ENCODE data around the gene CXCR3.

The CXCR3 gene

GRCh38 chrX:71666240-71667223 lies 48.2 kb upstream of the CXCR3 start:
- H3K36me3 ChIP-seq (ENCODE audit: control insufficient read depth in 2 of 2, insufficient read depth in 1 of 2, low read length in 2 of 2), result no peaks in the 10 kb centered on the region
- H3K4me1 ChIP-seq (ENCODE audit: control insufficient read depth, insufficient read depth, low read length), result no peaks in the 10 kb centered on the region
- ChIA-PET POLR2A (no interaction called here), CTCF (interaction anchor here (0.6 to 0.8 kb wide), 2 partner anchors 14 to 391 kb away, joined by 3 to 6 read pairs; no protein-coding TSS in a partner anchor)
- TF ChIP-seq ZNF510 (tag by site-specific recombination; IDR thresholded peaks at IDR 0.05; ENCODE audit: insufficient replicate concordance), result no peak
- TF ChIP-seq ZFP41 (tag by site-specific recombination; IDR thresholded peaks at IDR 0.05; ENCODE audit: borderline replicate concordance), result no peak
- TF ChIP-seq ZNF449 (tag by site-specific recombination; IDR thresholded peaks at IDR 0.05), result peak; percentile 57; the same call in 1 of the 2 replicates
- TF ChIP-seq ZBTB7A (tag by site-specific recombination; IDR thresholded peaks at IDR 0.05; ENCODE audit: low read depth), result no peak
- no peak overlapping the region for H3K27ac ChIP-seq (ENCODE audit: extremely low read depth, low read depth, low read length)
- H3K4me3 ChIP-seq (ENCODE audit: low read depth, low read length), result no peak overlapping the region
- H3K9me3 ChIP-seq (ENCODE audit: control insufficient read depth, insufficient read depth, low read depth, low read length), result no peaks in the 10 kb centered on the region

GRCh38 chrX:71665747-71666146 lies 47.4 kb upstream of the CXCR3 start:
- CTCF ChIA-PET, result no interaction called here
- TF ChIP-seq ZNF37A (tag by site-specific recombination; IDR thresholded peaks at IDR 0.05), result no peak
- TF ChIP-seq PRDM10 (tag by site-specific recombination; IDR thresholded peaks at IDR 0.05), result no peak
- no peak for TF ChIP-seq ZSCAN16 (tag by site-specific recombination; IDR thresholded peaks at IDR 0.05)
- TF ChIP-seq ZNF558 (tag by site-specific recombination; IDR thresholded peaks at IDR 0.05), result no peak
- TF ChIP-seq ZNF114 (tag by site-specific recombination; IDR thresholded peaks at IDR 0.05), result no peak
- no peak for TF ChIP-seq ZNF660 (tag by site-specific recombination; IDR thresholded peaks at IDR 0.05)
- TF ChIP-seq ZNF335 (tag by site-specific recombination; conservative IDR thresholded peaks at IDR 0.05), result no peak
- no peak for TF ChIP-seq PRDM4 (tag by site-specific recombination; IDR thresholded peaks at IDR 0.05)
- TF ChIP-seq ZNF776 (tag by site-specific recombination; IDR thresholded peaks at IDR 0.05; ENCODE audit: borderline replicate concordance), result no peak
- TF ChIP-seq ZNF639 (tag by site-specific recombination; IDR thresholded peaks at IDR 0.05), result no peak
- TF ChIP-seq IKZF3 (tag by site-specific recombination; IDR thresholded peaks at IDR 0.05), result no peak
- TF ChIP-seq ZNF707 (tag by site-specific recombination; IDR thresholded peaks at IDR 0.05), result no peak
- no peak for TF ChIP-seq ZBTB7A (tag by site-specific recombination; IDR thresholded peaks at IDR 0.05; ENCODE audit: low read depth)
- no peak for TF ChIP-seq ZNF530 (tag by site-specific recombination; IDR thresholded peaks at IDR 0.05; ENCODE audit: low read depth)
- TF ChIP-seq ZNF174 (tag by site-specific recombination; IDR thresholded peaks at IDR 0.05), result no peak
- H3K27ac ChIP-seq (ENCODE audit: extremely low read depth, low read depth, low read length), result no peak overlapping the region
- H3K36me3 ChIP-seq (ENCODE audit: control insufficient read depth in 2 of 2, insufficient read depth in 1 of 2, low read length in 2 of 2), result no peaks in the 10 kb centered on the region
- POLR2A ChIA-PET, result no interaction called here
- no peak overlapping the region for H3K4me3 ChIP-seq (ENCODE audit: low read depth, low read length)
- no peaks in the 10 kb centered on the region for H3K9me3 ChIP-seq (ENCODE audit: control insufficient read depth, insufficient read depth, low read depth, low read length)
- no peaks in the 10 kb centered on the region for H3K4me1 ChIP-seq (ENCODE audit: control insufficient read depth, insufficient read depth, low read length)
